Measurements from ENCODE around the gene SART1.

DNA sequence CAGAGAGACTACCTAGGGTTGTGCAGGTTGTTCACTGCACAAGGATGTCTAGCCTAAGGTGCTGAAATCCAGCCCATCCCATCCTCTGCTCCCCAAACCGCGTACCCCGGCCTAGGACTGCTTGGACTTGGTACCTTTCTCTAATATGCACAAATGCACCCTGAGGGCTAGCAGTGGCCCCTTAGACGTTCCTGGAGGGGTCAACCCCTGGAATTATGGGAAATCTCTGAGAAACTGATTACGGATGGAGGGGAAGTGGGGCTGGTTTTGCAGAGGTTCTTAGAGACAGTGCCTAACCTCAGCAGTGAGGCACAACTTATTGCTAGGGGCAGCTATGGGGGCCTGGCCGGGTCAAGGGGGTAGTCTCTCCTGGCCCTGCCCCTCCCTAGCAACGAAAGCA lies 45.1 kb upstream of the SART1 start:
- TF ChIP-seq, protein P1, sequence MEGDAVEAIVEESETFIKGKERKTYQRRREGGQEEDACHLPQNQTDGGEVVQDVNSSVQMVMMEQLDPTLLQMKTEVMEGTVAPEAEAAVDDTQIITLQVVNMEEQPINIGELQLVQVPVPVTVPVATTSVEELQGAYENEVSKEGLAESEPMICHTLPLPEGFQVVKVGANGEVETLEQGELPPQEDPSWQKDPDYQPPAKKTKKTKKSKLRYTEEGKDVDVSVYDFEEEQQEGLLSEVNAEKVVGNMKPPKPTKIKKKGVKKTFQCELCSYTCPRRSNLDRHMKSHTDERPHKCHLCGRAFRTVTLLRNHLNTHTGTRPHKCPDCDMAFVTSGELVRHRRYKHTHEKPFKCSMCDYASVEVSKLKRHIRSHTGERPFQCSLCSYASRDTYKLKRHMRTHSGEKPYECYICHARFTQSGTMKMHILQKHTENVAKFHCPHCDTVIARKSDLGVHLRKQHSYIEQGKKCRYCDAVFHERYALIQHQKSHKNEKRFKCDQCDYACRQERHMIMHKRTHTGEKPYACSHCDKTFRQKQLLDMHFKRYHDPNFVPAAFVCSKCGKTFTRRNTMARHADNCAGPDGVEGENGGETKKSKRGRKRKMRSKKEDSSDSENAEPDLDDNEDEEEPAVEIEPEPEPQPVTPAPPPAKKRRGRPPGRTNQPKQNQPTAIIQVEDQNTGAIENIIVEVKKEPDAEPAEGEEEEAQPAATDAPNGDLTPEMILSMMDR (IDR thresholded peaks at IDR 0.05; ENCODE audit: low read depth, low read length) = no peak
- TF ChIP-seq, protein P2, sequence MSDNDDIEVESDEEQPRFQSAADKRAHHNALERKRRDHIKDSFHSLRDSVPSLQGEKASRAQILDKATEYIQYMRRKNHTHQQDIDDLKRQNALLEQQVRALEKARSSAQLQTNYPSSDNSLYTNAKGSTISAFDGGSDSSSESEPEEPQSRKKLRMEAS (IDR thresholded peaks at IDR 0.05; ENCODE audit: low read depth, low read length) = no peak
- TF ChIP-seq POLR2A (IDR thresholded peaks at IDR 0.05; ENCODE audit: extremely low read depth, insufficient read length) (no peak), MYC (IDR thresholded peaks at IDR 0.05; ENCODE audit: low read depth, low read length) (no peak)

Data from NB4 (cell line).